Mesenchymal stem cell (in vitro differentiated cells and primary cell): ENCODE measurements around the gene SP4.

Experiments used
- DNase-seq: peaks from one replicate; pipeline ENCODE4 v3.0.0-alpha.2; 2013
- H2AFZ ChIP-seq: one replicate; pipeline ENCODE4 v1.6.1; 2013; ENCODE audit warnings: low read depth, mild to moderate bottlenecking, control low read depth, inconsistent platforms, low read length, moderate library complexity
- H2AK5ac ChIP-seq: 2 replicates; pipeline ENCODE4 v1.6.1; 2013; ENCODE audit warnings: low read length, moderate library complexity, mild to moderate bottlenecking, inconsistent platforms; ENCODE audit not compliant: severe bottlenecking
- H2BK120ac ChIP-seq: one replicate; pipeline ENCODE4 v1.6.1; 2013; ENCODE audit warnings: low read depth, mild to moderate bottlenecking, inconsistent platforms, low read length, moderate library complexity
- H2BK12ac ChIP-seq, 2 experiments: one replicate each; pipeline ENCODE4 v1.6.1; 2013; ENCODE audit warnings: inconsistent platforms in 2 of 2, low read length in 2 of 2, mild to moderate bottlenecking in 2 of 2, moderate library complexity in 2 of 2, control low read depth in 1 of 2
- H2BK15ac ChIP-seq: one replicate; pipeline ENCODE4 v1.6.1; 2013; ENCODE audit warnings: mild to moderate bottlenecking, low read depth, inconsistent platforms; ENCODE audit not compliant: poor library complexity, severe bottlenecking
- H2BK5ac ChIP-seq: 2 replicates; pipeline ENCODE4 v1.6.1; 2013; ENCODE audit warnings: low read depth, mild to moderate bottlenecking, low read length, control low read depth, inconsistent platforms; ENCODE audit not compliant: poor library complexity, severe bottlenecking
- H3K14ac ChIP-seq, 2 experiments: one replicate each; pipeline ENCODE4 v1.6.1; 2013; ENCODE audit warnings: inconsistent platforms in 2 of 2, low read length in 2 of 2, control low read depth in 1 of 2, mild to moderate bottlenecking in 1 of 2, moderate library complexity in 1 of 2
- H3K18ac ChIP-seq, 2 experiments: one replicate each; pipeline ENCODE4 v1.6.1; 2013; ENCODE audit warnings: inconsistent platforms in 2 of 2, low read length in 2 of 2, control low read depth in 1 of 2, low read depth in 1 of 2, mild to moderate bottlenecking in 1 of 2
- H3K23ac ChIP-seq, 2 experiments: one replicate each; pipeline ENCODE4 v1.6.1; 2013; ENCODE audit warnings: inconsistent platforms in 2 of 2, low read length in 2 of 2, mild to moderate bottlenecking in 2 of 2, moderate library complexity in 2 of 2, control low read depth in 1 of 2
- H3K27ac ChIP-seq: 2 replicates; pipeline ENCODE4 v1.5.1; 2013; ENCODE audit warnings: mild to moderate bottlenecking, moderate library complexity, low read length, control low read depth, inconsistent platforms; ENCODE audit not compliant: poor library complexity, severe bottlenecking
- H3K27me3 ChIP-seq, 2 experiments: 2 replicates each; pipeline versions ENCODE4 v1.6.1 to v1.7.0; 2013; ENCODE audit warnings: low read length in 2 of 2, mild to moderate bottlenecking in 2 of 2, moderate library complexity in 2 of 2, control low read depth in 1 of 2, inconsistent platforms in 1 of 2; ENCODE audit not compliant: control insufficient read depth in 1 of 2, insufficient read depth in 1 of 2
- H3K36me3 ChIP-seq, 2 experiments: 2 replicates each; pipeline versions ENCODE4 v1.6.1 to v1.7.0; 2013; ENCODE audit warnings: low read length in 2 of 2, control low read depth in 1 of 2, inconsistent platforms in 1 of 2, low read depth in 1 of 2, mild to moderate bottlenecking in 1 of 2; ENCODE audit not compliant: insufficient read depth in 2 of 2, control insufficient read depth in 1 of 2
- H3K4ac ChIP-seq, 2 experiments: one replicate each; pipeline ENCODE4 v1.6.1; 2013; ENCODE audit warnings: inconsistent platforms in 2 of 2, low read length in 2 of 2, mild to moderate bottlenecking in 2 of 2, moderate library complexity in 2 of 2, control low read depth in 1 of 2, low read depth in 1 of 2
- H3K4me1 ChIP-seq: 2 replicates; pipeline ENCODE4 v1.6.1; 2013; ENCODE audit warnings: low read depth, low read length, control low read depth; ENCODE audit not compliant: control insufficient read depth, insufficient read depth
- H3K4me2 ChIP-seq: 2 replicates; pipeline ENCODE4 v1.6.1; 2013; ENCODE audit warnings: low read length, mild to moderate bottlenecking, inconsistent platforms; ENCODE audit not compliant: poor library complexity, severe bottlenecking
- H3K4me3 ChIP-seq, 2 experiments: 2 replicates each; pipeline versions ENCODE4 v1.5.1 to v1.7.0; 2013; ENCODE audit warnings: low read length in 2 of 2, mild to moderate bottlenecking in 2 of 2, control low read depth in 1 of 2, low read depth in 1 of 2; ENCODE audit not compliant: insufficient read depth in 1 of 2
- H3K79me1 ChIP-seq: replicated peaks from 2 replicates; pipeline ENCODE4 v1.6.1; 2013; ENCODE audit warnings: mild to moderate bottlenecking, control low read depth, low read length, inconsistent platforms; ENCODE audit not compliant: poor library complexity, severe bottlenecking
- H3K9ac ChIP-seq: 2 replicates; pipeline ENCODE4 v1.7.0; 2013; ENCODE audit warnings: mild to moderate bottlenecking, low read length, moderate library complexity
- H3K9me3 ChIP-seq: 2 replicates; pipeline ENCODE4 v1.7.0; 2013; ENCODE audit warnings: mild to moderate bottlenecking, low read length; ENCODE audit not compliant: control insufficient read depth
- H4K8ac ChIP-seq: one replicate; pipeline ENCODE4 v1.6.1; 2013; ENCODE audit warnings: inconsistent platforms, mild to moderate bottlenecking, low read length, moderate library complexity
- H4K91ac ChIP-seq: one replicate; pipeline ENCODE4 v1.6.1; 2013; ENCODE audit warnings: mild to moderate bottlenecking, low read length, inconsistent platforms
- WGBS: methylation state at CpG from one replicate; pipeline ENCODE4 v1.1.7; 2013; ENCODE audit warnings: mixed read lengths; 5-methylcytosine and 5-hydroxymethylcytosine counted together

The SP4 gene

GRCh38 chr7:21413502-21413901 lies 14.4 kb upstream of the SP4 start:
- Histone ChIP-seq H3K4me2 (no peak overlapping the region), H3K14ac (no peak overlapping the region), H4K91ac (no peak overlapping the region), H3K4me3 (no peak overlapping the region), H3K36me3 (no peaks in the 10 kb centered on the region), H3K27ac (no peak overlapping the region), H2BK12ac (no peak overlapping the region), H3K79me1 (no peaks in the 10 kb centered on the region), H3K4ac (no peak overlapping the region), H3K18ac (no peak overlapping the region), H3K27me3 (peaks cover 0 to 7% of the 10 kb centered on the region in 2 experiments), H2BK120ac (no peak overlapping the region), H2BK15ac (no peak overlapping the region), H3K9ac (no peak overlapping the region), H3K23ac (no peak overlapping the region), H2BK5ac (no peak overlapping the region), H3K9me3 (no peaks in the 10 kb centered on the region), H2AK5ac (no peak overlapping the region), H4K8ac (no peak overlapping the region), H3K4me1 (no peaks in the 10 kb centered on the region), H2AFZ (no peak overlapping the region)
- DNase-seq, result no peak

- Histone ChIP-seq H4K91ac (no peak overlapping the region), H3K4ac (no peak overlapping the region), H2BK12ac (no peak overlapping the region), H3K4me1 (no peaks in the 10 kb centered on the region), H3K27ac (no peak overlapping the region), H2BK5ac (no peak overlapping the region), H4K8ac (no peak overlapping the region), H3K4me2 (no peak overlapping the region), H3K79me1 (no peaks in the 10 kb centered on the region), H3K9me3 (no peaks in the 10 kb centered on the region), H3K18ac (no peak overlapping the region), H3K9ac (no peak overlapping the region), H3K27me3 (peaks cover 0 to 7% of the 10 kb centered on the region in 2 experiments), H2BK120ac (no peak overlapping the region), H3K36me3 (no peaks in the 10 kb centered on the region), H2AFZ (no peak overlapping the region), H3K23ac (no peak overlapping the region), H3K4me3 (no peak overlapping the region), H2AK5ac (no peak overlapping the region), H2BK15ac (no peak overlapping the region), H3K14ac (no peak overlapping the region)
- no peak for DNase-seq
- WGBS, result 94% methylated on average over 6 of the region's 6 CpGs
Observed at GRCh38 chr7:21414795-21415393, 13.0 kb upstream of the SP4 start.

- H3K4me2 ChIP-seq, result no peak overlapping the region
- H2AK5ac ChIP-seq, result no peak overlapping the region
- no peak overlapping the region for H3K23ac ChIP-seq
- WGBS, result 82% methylated on average over 3 of the region's 4 CpGs
- H3K18ac ChIP-seq, result no peak overlapping the region
- no peak overlapping the region for H4K8ac ChIP-seq
- H3K14ac ChIP-seq, result no peak overlapping the region
- no peak overlapping the region for H3K9ac ChIP-seq
- H2BK120ac ChIP-seq, result no peak overlapping the region
- no peak overlapping the region for H2BK15ac ChIP-seq
- H3K79me1 ChIP-seq, result no peaks in the 10 kb centered on the region
- no peak overlapping the region for H4K91ac ChIP-seq
- no peak overlapping the region for H3K4me3 ChIP-seq
- no peak overlapping the region for H3K4ac ChIP-seq
- no peaks in the 10 kb centered on the region for H3K36me3 ChIP-seq
- H3K27ac ChIP-seq, result no peak overlapping the region
- H2BK5ac ChIP-seq, result no peak overlapping the region
- H3K9me3 ChIP-seq, result no peaks in the 10 kb centered on the region
- no peak overlapping the region for H2AFZ ChIP-seq
- H2BK12ac ChIP-seq, result no peak overlapping the region
- H3K27me3 ChIP-seq, result peaks cover 0 to under 1% of the 10 kb centered on the region in 2 experiments
- H3K4me1 ChIP-seq, result no peaks in the 10 kb centered on the region
- DNase-seq, result no peak
Observed at GRCh38 chr7:21417647-21418046, 10.2 kb upstream of the SP4 start.

- Histone ChIP-seq H3K23ac (no peak overlapping the region), H3K18ac (no peak overlapping the region), H3K27me3 (no peaks in the 10 kb centered on the region), H3K4me2 (no peak overlapping the region), H3K36me3 (no peaks in the 10 kb centered on the region), H2AK5ac (no peak overlapping the region), H3K9ac (no peak overlapping the region), H3K4me1 (peaks cover 5% of the 10 kb centered on the region), H2BK5ac (no peak overlapping the region), H3K4me3 (no peak overlapping the region), H4K8ac (no peak overlapping the region), H4K91ac (no peak overlapping the region), H3K79me1 (no peaks in the 10 kb centered on the region), H3K14ac (no peak overlapping the region), H3K27ac (no peak overlapping the region), H2BK12ac (no peak overlapping the region), H3K4ac (no peak overlapping the region), H3K9me3 (no peaks in the 10 kb centered on the region), H2AFZ (no peak overlapping the region), H2BK120ac (no peak overlapping the region), H2BK15ac (no peak overlapping the region)
- DNase-seq, result no peak
Observed at GRCh38 chr7:21422751-21423150, 5.1 kb upstream of the SP4 start.
